EL (cell line): ENCODE data around the gene NOBOX.
A peak's percentile ranks its signal among the peaks of the same experiment; 100 is the strongest.
"Not testable (repeated sequence)": the region's sequence is repeated elsewhere in the genome, so short reads cannot be mapped to it uniquely, and the experiment has no call there.

Source experiments
- DNase-seq: peaks from one replicate; pipeline ENCODE4 v3.0.0-alpha.2; 2016

The NOBOX gene

DNA sequence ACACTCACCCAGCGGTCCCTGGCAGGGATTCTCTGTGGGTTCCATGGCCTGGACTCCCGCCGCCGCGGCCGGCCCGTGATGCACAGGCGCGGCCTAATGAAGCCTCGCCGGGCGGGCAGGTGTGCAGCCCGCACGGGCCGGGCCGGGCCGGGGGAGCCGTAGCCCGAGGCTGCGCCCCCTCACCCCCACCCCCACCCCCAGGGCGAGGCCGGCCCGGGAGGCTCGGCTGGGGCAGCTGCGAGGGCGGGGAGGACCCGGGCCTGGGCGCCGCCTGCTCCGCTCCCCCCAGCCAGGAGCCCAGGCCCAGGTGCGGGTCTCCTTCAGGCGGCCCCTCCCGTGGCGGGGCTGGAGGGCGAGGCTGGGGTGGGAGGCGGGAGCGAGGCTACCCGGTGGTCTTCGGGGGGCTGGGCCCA is at the start of gene NOBOX:
TSS of gene NOBOX (minus strand) at position 45 of the 413 bp plus-strand sequence.
- no peak for DNase-seq

DNA sequence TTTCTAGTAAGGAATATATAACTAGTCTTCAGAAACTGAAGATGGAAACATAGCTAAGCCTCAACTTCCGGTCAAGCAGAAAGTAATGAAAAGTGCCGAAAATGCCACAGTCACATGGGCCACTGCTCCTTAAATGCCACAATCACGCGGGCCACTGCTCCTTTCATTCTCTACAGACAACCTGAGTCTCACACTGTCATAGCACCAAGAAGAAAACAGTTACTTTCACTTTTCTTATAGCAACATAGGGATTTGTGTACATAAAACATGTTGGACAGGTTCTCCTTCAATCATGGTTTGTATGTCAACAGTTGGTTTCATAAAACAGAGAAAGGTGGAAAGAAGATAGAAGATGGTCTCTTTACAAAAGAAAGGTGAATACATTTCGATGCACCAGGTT is 48.6 kb upstream of the NOBOX start:
- no peak for DNase-seq

DNA sequence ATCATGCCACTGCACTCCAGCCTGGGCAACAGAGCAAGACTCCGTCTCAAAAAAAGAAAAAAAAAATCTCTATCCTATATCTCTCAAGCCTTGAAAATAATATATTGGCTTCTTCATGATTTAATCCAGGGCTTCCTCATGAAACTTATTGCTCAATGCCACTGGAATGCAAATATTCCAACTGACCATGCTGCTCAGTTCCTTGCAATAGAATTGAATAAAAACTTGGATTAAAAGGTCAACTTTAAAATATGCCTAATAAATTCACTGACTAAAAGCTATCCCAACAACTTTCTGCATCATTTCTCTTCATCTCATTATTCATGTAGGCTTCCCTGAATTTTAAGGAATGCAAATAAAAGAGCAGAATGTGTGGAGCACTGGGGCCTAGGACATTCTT is 42.1 kb upstream of the NOBOX start:
- no peak for DNase-seq

DNA sequence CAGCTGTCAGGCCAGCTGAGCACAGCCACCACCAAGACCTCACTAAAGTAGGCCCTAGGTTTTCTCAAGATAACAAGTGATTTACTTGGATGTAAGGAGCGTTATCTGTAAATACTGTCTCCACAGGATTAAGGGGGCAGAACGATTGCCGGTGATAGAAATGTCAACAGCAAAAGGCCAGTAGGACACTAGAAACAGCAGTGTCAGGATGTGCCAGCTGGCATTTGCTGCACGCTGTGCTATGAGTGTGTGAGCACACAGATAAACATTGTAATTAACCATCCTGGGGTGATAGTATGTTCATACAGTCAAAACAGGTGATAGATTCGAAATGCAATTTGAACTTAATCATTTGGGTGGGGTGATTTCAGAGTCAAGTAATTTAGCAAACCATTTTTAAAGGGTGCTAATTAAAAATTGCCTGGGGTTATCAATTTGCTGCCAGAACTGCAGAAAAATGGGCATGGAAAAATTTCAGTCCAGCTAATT is 36.3 kb upstream of the NOBOX start:
- DNase-seq = no peak

DNA sequence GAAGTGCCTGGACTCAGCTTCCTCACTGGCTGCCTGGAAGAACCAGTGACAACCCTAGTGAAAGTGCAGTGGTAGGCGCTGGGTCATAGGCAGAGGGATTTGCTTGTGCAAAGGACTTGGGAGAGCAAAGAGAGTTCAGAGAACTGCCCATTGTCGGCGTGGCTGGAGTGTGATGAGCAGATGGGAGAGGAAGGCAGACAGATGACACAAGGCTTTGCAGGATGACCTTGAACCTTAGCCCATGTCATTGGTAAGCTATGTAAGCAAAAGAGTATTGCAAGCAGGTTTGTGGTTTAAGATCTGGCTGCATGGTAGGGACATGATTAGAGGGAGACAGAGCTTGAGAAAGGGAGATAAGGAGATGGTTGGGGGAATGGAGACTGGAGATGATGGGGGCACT is 35.3 kb upstream of the NOBOX start:
- DNase-seq = no peak

DNA sequence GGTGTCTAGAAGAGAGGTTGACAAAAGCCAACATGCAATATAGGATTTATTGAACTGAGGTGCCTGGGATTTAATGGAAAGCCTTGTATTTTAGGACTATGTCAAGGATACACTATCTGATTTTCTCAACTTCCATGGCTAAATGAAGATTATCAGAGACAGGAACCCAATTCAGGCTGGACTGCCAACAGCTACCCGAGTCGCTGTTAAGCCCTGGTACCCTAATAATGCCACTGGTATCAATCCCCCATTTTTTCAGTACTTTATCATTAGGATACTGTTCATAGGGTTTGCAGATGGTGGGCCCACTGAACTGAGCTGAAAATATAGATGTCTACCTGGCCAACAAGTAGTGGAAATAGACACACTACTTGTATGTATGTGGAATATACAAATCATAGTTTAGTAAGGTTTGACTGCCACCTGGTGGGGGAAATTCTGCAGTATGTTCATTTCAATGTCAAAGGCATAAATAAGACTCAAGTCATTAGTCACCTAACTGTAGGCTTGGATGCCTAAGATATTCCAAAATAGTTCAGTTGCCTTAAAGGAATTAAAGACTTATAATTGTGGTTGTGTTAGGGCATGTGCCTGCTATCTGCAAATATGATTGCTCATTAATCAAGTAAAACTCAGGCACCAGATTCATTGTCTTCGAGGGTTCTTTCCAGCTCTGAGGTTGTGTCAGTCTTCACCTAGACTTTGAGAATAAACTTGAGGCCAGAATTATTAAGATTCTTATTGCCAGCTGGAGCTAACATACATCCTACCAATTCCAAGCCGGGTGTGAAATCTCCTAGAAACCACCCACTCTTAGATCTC is 34.1 kb upstream of the NOBOX start:
- DNase-seq = peak; percentile 62

DNA sequence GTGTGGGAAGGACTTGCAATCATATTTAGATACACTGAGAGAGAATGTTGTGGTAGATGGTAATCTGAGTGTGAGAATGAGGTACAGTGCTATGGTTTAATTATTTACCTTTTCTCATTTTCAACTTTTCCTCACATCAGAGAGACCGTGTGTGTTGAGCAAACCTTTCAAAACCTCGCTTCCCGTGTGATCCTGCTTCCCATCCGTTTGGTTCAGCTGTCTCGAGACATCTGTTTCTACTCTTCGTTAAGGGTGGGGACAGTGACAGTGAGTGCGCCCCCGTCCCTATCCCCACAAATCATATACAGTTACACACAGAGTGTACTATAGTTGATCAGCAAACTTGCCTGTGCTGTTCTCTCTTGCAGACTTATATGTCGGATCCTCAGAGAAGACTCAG is 33.0 kb upstream of the NOBOX start:
- no peak for DNase-seq

DNA sequence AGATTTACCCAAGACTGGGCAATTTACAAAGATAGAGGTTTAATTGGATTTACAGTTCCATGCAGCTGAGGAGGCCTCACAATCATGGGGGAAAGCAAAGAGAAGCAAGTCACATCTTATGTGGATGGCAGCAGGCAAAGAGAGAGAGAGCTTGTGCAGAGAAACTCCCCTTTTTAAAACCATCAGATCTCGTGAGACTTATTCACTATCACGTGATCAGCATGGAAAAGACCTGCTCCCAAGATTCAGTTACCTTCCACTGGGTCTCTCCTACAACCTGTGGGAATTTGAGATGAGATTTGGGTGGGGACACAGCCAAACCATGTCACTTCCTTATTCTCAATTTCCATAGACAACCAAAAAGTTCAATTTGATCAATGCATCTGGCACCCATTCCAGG is 24.9 kb upstream of the NOBOX start:
- no peak for DNase-seq

DNA sequence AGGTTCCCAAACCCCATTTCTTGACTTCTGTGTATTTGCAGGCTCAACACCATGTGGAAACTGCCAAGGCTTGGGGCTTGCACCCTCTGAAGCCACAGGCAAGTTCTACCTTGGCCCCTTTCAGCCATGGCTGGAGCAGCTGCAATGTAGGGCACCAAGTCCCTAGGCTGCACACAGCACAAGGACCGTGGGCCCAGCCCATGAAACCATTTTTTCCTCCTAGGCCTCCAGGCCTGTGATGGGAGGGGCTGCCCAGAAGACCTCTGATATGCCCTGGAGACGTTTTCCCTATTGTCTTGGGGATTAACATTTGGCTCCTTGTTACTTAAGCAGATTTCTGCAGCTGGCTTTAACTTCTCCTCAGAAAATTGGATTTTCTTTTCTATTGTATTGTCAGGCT is 24.0 kb upstream of the NOBOX start:
- DNase-seq = not testable (repeated sequence)

DNA sequence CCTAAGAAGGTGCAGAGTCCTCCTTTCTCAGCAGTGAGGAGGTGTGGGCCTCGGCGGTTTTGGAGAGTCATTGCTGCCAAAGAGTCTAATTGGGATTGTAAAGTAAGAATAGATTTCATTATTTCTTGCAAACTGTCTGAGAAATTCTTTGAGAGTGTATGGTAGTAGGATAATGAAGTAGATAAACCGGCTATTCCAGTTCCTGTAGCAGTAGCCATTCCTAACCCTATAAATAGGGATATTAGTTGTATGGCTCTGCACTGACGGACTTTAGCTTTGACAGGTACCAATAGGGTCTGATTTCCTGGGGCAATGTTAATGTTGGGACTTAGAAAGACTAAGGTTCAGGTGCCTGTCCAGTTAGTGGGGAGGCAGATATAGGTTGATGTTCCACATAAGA is 15.4 kb upstream of the NOBOX start:
- DNase-seq = not testable (repeated sequence)

DNA sequence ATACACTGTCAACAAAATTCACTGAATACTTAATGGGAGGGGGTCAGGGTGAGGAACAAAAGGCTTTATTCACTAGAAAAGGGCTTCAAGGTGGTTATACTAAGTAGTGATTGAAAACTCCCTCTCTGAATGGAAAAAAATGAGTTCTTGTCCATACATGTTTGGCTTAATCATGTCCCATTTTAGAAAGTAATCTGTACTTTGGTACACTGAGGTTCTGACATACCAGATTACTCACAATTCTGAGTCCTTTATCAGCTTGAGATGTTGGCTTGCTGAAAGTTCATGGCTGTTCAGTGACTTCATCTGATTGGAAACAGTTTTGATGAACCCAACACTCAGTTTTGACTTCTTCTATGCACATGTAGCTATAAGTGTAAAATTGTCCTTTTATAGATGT is 12.8 kb upstream of the NOBOX start:
- no peak for DNase-seq

DNA sequence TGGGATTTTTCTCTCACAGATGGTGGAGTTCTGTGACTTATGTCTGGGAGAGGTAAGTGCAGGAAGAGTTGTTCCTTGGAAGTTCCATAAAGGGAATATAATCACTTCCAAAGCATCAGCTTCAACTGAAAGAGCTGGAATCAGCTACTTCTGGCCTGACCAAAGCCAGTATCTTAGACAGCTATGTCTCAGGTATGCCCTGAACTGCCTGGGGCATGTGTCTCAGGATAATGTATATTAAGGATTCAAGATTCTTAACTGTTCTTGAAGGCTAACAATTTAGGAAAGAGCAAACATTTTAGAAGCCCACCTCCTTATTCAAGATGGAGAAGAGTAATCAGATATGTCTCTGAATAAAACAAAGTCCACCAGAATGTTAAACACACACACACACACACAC is 12.4 kb upstream of the NOBOX start:
- DNase-seq = no peak

DNA sequence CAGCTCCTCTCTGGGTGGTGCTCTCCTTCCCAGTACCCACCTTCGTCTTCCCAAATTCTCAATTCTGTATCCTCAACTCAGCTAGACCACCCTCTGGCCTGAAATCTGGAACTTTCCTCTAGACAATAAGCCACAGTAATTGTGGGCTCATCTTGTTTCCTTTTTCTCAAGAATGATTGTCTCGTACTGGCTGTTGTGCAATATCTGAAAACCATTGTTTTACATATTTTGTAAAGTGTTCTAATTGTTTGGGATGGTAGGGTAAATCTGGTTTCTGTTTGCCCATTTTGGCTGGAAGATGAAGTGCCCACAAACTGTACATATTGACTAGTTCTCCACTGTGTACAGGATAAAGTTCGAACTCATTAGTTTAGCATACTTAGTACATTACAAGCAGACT is 11.3 kb upstream of the NOBOX start:
- no peak for DNase-seq

DNA sequence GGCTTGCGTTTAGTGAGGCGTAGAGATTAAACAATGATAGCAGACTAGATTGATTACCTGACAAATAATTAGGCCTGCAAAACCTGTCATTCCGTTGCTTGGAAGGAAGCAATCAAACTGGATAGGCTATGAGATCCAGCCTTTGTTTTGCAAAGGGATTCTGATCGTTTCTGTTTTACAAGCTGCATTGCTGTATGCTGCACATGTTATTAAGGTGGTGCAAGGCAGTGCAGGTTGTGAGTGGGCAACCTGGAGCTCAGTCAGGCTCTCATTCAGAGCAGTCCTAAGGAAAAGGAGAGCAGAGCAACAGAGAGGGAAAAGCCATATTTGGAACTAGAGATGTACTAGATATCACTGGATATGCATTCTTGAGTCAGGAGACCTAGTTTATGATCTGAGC is 6.9 kb upstream of the NOBOX start:
- no peak for DNase-seq

DNA sequence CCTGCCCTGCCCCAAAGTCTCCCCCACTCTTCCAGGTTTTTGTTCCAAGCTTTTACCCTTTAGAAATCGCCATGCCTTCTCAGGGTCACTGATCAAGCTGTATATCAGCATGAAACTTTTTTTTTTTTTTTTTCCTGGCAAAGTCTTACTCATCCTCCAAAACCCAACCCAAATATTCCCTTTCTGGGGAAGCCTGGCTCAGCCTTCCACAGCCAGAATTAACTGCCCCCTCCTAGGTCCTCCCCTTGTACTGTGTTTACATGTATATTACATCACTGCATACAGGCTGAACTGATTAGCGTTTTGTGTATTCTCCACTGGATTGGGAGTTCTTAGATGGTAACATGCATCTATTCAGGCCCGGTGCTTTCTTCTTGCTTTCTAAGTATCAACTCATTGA is 4.6 kb upstream of the NOBOX start:
- no peak for DNase-seq

DNA sequence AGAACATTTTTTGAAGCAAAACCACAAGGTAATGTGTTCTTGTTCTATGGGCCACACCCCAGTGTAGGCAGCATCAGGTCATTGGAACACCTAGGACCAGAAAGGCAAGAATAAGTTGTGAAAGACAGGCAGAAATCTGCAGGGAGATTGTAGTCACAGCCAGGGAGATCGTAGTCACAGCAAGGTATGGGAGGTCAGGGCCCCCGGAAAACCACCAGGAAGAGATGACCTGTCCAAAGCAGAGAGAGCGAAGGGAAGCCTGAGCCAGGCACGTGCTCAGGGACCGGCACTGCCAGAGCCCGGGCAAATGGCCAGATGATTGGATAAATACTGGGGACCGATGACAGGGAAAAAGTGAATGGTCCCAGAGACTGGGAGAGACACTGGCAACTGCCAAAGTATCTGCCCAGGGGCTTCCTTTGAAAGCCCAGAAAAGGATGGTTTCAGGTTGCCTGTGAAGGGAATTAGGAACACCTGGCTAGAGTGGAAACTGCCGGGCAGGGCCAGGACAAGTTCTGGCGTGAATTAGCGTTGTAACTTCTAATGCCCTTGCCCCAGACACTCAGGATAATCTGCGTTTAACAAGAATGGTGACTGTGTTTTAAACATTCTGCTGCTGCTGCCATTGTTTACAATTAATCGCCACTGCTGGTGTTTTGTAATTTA is 3.9 kb upstream of the NOBOX start:
- DNase-seq = peak; percentile 7

DNA sequence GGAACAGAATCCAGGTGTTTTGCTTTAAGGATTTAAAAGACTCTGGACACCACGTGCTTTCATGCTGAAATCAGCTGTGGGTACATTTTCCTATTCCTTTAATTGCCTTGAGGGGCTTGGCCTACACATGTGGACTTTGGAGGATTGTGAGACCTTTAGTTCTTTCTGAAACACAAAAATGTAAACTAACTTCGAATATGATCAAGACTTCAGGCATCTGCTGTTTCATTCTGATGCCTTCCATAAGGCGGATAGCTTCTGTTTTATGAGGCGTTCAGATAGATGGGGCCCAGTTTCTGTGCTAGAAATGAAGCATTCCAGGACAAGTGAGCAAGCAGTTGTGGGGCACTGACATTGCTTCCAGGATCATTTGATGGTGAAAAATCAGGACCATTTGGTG is 1.5 kb upstream of the NOBOX start:
- peak; percentile 30 for DNase-seq

DNA sequence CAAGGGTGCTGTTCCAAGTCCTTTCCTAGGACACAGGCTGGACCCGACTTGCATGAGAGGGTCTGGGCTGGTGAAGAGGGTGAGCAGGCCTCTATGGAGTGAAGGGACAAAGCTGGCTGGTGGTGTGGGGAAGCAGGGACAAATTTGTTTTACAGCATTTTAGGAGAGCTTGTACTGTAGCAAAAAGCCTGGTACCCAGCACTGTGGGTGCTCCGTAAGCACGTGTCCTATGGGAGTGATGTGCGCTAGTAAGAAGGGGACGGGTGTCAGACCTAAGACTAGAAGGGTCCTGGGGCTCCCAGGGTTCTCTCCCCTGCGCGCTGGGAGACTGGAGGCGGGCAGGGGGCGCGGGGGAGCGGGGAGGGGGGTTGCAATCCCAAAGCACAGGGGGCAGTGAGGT is 391 bp downstream of the NOBOX start:
- DNase-seq = no peak

DNA sequence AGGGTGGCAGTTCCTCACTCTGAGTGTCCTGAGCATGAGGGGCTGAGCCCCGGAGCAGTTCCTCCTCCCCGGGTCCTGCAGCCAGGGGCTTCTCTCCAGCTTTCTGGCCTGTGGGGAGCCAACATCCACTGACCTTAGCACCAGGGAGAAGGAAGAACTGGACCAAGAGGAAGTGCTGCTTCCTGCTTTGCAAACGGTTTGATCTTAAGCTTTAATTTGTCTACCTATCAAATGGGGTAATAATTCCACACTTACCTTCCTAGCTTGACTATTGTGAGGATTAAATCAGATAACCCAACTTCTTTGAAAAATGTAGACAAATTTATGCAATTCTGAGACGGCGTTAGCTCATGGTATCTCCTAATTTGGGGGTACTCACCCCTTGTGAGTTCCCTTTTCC is 2.0 kb downstream of the NOBOX start:
- DNase-seq = no peak

DNA sequence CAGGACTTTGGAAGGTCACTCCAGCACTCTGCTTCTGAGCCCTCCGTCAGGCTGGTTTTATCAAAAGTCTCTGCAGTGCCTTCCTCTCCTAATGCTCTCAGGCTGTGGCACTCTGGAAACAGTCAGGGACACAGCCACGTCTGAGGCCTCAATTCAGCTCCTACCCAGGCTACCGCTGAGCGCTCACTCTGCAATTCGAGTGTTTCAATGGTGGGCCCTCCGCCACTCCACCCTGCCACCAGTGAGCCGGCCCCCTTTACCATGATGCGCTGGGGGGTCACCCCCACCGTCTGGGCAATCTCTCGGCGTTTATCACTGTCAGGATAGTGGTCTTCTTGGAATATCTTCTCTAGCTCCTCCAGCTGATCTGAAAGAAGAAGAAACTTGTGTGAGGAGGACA is 3.5 kb downstream of the NOBOX start:
- no peak for DNase-seq

DNA sequence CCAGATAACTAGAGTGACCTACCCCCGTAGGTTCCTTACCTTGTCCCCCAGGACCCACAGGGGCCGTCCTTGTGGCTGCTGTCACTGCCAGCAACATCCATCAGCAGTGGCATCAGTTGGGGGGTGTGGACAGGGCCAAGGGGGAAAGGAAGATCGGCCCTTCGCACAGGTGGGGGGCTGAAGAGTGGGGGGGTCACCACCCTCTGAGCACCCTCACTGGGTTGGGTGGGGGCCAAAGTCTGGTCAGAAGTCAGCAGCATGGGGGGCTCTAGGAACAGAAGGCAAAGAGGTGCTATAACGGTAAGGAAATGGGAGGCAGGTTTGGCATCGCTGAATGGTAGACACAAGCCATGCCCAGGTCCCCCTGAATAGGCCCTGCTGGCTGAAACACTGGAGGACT is 4.6 kb downstream of the NOBOX start:
- no peak for DNase-seq

DNA sequence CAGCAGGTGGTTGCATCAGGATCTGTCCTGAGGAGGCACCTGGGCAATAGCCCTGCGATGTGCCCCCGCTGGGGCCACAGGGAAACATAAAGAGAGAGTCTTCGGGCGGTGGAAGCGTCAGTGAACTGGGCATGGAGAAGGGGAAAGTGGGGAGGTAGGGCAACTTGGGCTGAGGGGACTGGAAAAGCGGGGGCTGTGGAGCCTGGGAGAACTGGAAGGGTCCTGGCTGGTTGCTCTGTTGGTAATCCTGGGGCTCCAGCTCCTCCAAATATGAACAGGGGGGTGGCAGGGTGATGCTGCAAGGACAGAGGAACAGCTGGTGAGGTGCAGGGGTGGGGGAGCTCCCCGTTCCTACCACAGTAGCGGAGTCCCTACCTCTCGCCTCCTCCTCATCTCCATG is 5.2 kb downstream of the NOBOX start:
- no peak for DNase-seq

DNA sequence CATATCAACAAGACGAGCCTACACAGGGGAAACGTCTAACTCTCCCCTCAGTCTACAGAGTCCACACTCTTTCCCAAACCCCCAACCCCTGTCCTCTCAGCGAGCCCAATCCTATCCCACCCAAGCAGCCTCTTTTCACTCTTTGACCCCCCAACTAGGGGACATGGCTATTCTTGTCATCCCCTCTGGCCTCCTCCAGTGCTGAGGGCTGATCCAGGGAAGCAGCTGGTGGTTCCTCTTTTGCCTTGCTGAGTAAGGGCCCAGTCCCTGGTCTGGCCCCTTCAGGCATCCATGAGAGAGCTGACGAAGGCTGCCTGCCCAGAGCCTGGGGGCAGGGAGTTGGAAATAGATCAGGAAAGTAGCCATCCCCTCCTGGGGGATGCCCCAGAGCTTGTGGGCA is 6.4 kb downstream of the NOBOX start:
- no peak for DNase-seq

DNA sequence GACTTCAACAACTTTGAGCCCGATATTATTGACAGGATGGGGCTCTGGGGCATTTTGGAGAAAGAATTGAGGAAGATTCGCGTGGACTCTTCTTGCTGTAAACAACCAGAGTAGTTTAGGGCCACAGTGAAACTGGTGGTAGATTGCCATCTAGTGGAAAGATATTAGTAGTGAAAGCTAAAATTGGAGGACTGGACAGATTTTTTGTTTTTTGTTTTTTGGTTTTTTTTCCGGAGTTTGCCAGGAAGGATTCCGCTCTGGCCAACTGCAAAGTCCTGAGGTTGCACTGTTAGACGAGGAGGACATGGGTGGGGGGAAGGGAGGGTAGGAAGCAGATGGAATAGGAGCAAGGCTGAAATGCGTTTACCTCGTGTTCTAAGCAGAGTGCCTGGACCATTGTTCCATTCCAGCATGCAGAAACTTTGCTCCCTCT is 11.7 kb downstream of the NOBOX start:
- peak; percentile 56 for DNase-seq

DNA sequence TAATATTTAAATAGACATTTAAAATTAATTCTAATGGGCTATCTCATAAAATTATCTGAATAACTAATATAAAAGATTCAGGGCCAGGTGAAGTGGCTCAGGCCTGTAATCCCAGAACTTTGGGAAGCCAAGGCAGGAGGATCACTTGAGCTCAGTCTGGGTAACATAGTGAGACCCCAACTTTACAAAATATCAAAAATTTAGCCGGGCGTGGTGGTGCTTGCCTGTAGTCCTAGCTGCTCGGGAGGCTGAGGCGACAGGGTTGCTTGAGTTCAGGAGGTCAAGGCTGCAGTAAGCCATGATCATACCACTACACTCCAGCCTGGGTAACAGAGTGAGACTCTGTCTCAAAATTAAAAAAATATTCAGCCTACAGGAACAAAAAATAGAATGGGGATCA is 12.5 kb downstream of the NOBOX start:
- no peak for DNase-seq
